AG09319 (cell line): Measurements from ENCODE around the gene CSNK2A1.
"Not testable (repeated sequence)": the region's sequence is repeated elsewhere in the genome, so short reads cannot be mapped to it uniquely, and the experiment has no call there.

Experiments used
- DNase-seq: peaks from one replicate; pipeline ENCODE4 v3.0.0-alpha.2; 2010; ENCODE audit warnings: low read depth; ENCODE audit errors: extremely low read depth
- TF ChIP-seq, protein P1 (sequence below): IDR thresholded peaks from 2 replicates; pipeline ENCODE4 v1.5.1; 2011; ENCODE audit warnings: low read depth, mild to moderate bottlenecking, inconsistent platforms, low read length, moderate library complexity

CSNK2A1 gene

DNA sequence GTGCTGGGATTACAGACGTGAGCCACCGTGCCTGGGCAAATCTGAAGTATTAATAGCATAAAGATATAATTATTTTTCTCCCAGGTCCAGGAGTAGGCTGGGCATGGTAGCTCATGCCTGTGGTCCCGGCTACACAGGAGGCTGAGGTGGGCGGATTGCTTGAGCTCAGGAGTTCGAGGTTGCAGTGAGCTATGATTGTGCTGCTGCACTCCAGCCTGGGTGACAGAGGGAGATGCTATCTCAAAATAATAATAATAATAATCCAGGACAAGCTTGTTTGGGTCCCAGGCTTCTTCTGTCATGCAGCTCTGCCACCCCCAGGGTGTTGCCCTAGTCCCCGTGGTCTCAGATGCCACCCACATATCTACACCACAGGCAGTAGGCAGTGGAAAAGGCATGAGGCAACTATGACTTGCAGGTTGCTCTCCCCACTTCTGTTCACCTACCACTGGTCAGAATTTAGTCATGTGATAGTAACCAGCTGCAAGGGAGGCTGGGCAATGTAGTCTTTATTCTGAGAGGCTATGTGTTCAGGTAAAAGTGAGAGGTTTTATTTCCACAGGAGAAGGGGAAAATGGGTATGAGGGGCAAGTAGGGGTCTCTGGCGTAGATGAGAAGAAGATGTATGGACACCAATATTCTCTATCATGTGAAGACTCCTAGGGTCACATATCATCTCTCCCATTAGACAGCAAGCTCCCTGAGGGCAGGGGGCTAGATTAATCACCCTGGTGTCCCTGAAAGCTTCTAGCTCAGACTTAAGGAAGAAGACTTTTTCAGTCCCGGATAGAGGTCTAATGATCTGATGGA lies 40.8 kb upstream of the CSNK2A1 start:
- TF ChIP-seq, protein P1, sequence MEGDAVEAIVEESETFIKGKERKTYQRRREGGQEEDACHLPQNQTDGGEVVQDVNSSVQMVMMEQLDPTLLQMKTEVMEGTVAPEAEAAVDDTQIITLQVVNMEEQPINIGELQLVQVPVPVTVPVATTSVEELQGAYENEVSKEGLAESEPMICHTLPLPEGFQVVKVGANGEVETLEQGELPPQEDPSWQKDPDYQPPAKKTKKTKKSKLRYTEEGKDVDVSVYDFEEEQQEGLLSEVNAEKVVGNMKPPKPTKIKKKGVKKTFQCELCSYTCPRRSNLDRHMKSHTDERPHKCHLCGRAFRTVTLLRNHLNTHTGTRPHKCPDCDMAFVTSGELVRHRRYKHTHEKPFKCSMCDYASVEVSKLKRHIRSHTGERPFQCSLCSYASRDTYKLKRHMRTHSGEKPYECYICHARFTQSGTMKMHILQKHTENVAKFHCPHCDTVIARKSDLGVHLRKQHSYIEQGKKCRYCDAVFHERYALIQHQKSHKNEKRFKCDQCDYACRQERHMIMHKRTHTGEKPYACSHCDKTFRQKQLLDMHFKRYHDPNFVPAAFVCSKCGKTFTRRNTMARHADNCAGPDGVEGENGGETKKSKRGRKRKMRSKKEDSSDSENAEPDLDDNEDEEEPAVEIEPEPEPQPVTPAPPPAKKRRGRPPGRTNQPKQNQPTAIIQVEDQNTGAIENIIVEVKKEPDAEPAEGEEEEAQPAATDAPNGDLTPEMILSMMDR: no peak
- DNase-seq: no peak

DNA sequence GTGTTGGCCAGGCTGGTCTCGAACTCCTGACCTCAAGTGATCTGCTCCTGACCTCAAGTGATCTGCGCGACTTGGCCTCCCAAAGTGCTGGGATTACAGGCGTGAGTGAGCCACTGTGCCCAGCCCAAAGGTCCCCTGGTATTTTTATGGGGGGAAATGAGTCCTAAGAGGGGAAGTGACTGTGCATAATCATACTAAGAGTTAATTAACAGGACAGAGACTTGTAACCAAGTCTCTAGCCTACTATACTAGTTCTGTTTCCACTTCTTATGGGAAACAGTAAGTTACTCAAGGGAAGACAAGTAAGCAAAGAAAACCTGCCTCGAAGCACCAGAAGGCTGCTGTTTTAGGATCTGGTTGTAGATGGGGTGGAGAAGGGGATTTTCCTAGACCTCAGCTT lies 38.6 kb upstream of the CSNK2A1 start:
- no peak for DNase-seq
- TF ChIP-seq, protein P1: no peak

DNA sequence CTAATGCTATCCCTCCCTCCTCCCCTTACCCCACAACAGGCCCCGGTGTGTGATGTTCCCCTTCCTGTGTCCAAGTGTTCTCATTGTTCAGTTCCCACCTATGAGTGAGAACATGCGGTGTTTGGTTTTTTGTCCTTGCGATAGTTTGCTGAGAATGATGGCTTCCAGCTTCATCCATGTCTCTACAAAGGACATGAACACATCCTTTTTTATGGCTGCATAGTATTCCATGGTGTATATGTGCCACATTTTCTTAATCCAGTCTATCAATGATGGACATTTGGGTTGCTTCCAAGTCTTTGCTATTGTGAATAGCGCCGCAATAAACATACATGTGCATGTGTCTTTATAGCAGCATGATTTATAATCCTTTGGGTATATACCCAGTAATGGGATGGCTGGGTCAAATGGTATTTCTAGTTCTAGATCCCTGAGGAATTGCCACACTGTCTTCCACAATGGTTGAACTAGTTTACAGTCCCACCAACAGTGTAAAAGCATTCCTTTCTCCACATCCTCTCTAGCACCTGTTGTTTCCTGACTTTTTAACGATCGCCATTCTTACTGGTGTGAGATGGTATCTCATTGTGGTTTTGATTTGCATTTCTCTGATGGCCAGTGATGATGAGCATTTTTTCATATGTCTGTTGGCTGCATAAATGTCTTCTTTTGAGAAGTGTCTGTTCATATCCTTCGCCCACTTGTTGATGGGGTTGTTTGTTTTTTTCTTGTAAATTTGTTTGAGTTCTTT lies 35.5 kb upstream of the CSNK2A1 start:
- not testable (repeated sequence) for DNase-seq

DNA sequence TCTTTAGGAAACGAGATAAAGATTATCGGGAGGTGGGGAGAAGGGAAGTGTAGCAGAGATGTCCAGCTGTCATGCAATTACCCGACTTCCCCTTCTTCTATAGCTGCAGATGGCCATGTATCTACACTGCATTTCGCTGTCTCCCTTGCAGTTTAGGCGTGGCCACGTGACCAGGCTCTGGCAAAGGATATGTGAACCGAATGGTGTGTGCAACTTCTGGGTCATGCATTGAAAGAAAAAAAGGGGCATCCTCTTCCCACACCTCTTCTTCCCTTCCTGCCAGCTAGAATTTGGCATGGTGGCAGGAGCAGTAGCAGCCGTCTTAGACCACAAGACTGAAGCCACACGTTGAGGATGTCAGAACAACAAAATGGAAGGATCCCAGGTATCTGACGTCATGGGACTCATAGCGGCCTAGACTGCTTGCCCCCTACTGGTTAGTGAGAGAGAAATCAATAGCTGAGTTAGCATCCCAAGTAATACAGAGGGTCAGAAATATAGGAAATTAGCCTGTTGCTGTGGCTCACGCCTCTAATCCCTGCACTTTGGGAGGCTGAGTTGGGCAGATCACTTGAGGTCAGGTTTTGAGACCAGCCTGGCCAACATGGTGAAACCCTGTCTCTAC lies 33.7 kb upstream of the CSNK2A1 start:
- DNase-seq: no peak
- TF ChIP-seq, protein P1: peak; percentile 10

DNA sequence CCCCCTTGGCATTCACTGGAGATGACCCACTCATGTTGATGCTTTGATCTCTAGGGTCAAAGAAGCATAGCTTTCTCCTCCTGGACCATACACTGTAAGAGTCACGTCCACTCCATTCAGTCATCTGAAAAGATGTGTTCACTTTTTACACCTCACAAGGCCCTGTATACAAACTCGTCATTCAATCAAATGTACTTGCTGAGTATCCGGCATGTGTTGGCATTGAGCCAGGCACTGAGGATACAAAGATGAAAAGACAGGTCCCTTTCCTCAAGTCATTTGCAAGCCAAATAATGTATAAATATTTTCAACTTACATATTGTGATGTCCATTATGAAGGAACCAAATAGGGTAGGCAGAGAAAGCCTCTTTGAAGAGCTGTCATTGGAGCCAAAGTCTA lies 32.6 kb upstream of the CSNK2A1 start:
- TF ChIP-seq, protein P1: no peak
- DNase-seq: no peak

DNA sequence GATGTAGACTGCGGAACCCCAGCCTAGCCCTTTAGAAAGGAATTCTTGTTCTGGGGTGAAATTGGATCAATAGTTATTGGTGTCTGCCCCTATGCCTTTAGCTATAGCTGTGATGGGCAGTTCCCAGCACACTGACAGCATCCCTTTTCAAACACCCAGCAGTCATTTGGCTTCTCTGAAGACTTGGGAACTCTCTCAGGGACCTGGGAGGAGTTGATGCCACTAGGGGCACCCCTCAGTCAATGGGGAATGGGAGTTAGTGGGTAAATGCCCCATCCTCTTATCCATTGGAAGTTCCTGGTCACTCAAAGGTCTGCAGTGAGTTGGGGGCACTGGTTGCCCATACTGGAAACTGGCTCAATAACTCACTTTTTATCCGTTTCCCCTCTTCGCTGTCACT lies 31.6 kb upstream of the CSNK2A1 start:
- TF ChIP-seq, protein P1: no peak
- DNase-seq: no peak

DNA sequence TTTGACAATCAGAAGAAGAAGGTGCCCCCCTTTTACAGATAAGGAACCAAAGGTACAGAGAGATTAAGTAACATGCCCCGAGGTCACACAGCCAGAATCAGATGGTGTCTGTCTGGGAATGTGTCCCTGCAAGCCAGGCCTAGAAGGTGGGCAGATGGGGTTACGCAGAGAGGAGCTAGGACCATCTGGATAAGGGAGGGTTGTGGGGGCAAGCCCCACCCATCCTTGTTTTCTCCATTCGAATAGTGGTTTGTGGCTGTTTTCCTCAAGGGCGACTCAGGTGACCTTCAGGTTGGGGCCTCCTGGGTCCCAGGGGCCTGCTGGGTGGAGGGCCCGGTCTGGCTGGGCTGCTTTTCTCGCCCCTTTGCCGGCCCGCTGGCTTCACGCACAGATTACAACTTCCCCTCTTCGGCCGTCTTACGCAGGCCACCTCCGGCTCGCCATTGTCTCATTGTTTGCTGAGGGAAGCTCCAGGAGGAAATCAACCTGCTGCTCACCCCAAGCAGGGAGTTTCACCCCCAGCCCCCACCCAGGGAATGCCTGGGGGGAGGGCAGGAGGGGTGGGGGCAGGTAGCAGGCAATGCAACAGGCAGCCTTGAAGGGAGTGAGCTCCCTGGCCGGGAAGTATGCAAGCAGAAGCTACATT lies 30.8 kb upstream of the CSNK2A1 start:
- TF ChIP-seq, protein P1: no peak
- DNase-seq: no peak
